ENCODE data around the gene TFAP2B. TPM values are rescaled to one million over a fixed set of nuclear protein-coding genes. Genes with fewer than 3 reads are reported as not detected.

The TFAP2B gene
- total RNA-seq, 1 donor from 2014 or later = not detected

DNA sequence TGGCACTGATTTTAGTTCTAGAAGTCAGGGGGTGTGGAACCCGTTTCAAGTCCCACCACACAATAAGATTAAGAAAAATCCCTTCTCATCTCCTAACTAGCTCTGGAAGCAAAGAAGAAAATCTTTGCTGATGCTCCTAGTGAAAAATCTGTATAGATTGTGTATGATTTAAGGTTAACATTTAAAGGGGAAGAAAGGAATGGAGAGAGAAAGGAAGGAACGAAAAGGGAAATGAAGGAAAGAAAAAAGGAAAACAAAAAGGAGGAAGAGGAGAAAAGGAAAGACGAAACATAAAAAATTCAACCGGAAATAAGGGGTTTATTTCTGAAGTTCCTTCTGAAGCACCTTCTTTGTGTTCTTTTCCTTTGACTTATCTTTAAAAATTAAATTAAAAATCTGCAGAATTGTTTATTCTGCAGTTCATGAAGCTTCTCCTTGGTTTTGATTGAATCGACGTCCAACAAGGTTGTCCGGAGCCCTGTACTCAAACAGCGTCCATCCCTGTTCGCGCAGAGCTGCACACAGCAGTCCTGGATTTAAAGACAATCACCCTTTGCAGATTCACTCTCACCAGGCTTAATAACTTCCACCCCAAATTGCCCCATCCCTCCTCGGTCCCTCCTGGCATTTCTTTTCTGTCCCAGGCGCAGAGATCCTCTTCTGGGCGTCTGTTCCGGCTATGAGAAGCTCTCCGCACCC is 1.6 kb upstream of the TFAP2B start:
- Histone ChIP-seq H3K4me3 (no peak overlapping the region), H3K27me3 (peaks cover 13% of the 10 kb centered on the region), H3K4me1 (peaks cover 0 to 5% of the 10 kb centered on the region in 2 donors), H3K27ac (no peak overlapping the region), H3K36me3 (no peaks in the 10 kb centered on the region), H3K9me3 (no peaks in the 10 kb centered on the region)
- TF ChIP-seq, protein P1, sequence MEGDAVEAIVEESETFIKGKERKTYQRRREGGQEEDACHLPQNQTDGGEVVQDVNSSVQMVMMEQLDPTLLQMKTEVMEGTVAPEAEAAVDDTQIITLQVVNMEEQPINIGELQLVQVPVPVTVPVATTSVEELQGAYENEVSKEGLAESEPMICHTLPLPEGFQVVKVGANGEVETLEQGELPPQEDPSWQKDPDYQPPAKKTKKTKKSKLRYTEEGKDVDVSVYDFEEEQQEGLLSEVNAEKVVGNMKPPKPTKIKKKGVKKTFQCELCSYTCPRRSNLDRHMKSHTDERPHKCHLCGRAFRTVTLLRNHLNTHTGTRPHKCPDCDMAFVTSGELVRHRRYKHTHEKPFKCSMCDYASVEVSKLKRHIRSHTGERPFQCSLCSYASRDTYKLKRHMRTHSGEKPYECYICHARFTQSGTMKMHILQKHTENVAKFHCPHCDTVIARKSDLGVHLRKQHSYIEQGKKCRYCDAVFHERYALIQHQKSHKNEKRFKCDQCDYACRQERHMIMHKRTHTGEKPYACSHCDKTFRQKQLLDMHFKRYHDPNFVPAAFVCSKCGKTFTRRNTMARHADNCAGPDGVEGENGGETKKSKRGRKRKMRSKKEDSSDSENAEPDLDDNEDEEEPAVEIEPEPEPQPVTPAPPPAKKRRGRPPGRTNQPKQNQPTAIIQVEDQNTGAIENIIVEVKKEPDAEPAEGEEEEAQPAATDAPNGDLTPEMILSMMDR (IDR thresholded peaks at IDR 0.05) = no peak
- intact Hi-C loops (cut with DNase I) = loop anchor here (2.0 kb wide), 1 partner anchor 1206 kb away; no protein-coding TSS in a partner anchor
- DNase-seq (ENCODE audit: low spot score in 2 of 2) = no peak

DNA sequence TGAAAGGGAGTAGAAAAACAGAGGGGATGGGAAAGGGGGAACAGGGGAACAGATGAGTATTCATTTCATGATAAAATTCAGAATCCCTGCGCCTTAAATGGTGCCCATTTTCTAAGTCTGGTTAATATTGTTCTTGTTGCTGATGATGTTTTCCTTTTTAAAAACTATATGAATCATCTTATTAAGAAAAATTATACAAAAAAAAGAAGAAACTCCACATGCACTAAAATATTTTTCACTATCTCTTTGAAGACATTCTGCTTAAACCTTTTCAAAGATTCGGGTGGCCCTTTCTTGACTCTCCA is 1.1 kb upstream of the TFAP2B start:
- H3K36me3 ChIP-seq = no peaks in the 10 kb centered on the region
- no peak for DNase-seq (ENCODE audit: low spot score in 2 of 2)
- TF ChIP-seq, protein P1 (IDR thresholded peaks at IDR 0.05) = no peak
- H3K9me3 ChIP-seq = no peaks in the 10 kb centered on the region
- H3K27ac ChIP-seq = no peak overlapping the region
- intact Hi-C loops (cut with DNase I) = loop anchor here (2.0 kb wide), 1 partner anchor 1205 kb away; no protein-coding TSS in a partner anchor
- H3K4me3 ChIP-seq = no peak overlapping the region
- H3K4me1 ChIP-seq = peaks cover 0 to 5% of the 10 kb centered on the region in 2 donors
- H3K27me3 ChIP-seq = peaks cover 13% of the 10 kb centered on the region

DNA sequence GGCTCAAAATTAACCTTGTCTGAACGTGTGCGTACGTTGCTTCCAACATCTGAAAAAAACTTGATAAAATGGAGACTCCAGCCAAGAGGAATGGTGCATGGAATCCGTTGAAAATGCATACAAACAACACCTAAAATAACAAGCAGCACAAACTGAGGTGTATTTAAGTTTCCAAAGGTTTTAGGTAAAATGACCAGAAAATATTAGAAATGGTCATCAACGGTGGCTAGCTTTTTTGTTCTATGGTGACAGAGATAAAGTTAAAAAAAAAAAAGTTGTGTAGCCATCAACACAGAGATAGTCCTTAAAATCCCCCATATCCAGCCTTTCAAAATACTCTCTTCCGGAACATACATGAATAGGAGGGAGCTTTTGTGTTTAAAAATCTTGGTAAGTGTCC is 651 bp upstream of the TFAP2B start:
- Histone ChIP-seq H3K27ac (no peak overlapping the region), H3K36me3 (no peaks in the 10 kb centered on the region), H3K27me3 (peaks cover 13% of the 10 kb centered on the region), H3K4me3 (no peak overlapping the region), H3K4me1 (peaks cover 0 to 5% of the 10 kb centered on the region in 2 donors), H3K9me3 (no peaks in the 10 kb centered on the region)
- intact Hi-C loops (cut with DNase I) = no loop called here
- DNase-seq (ENCODE audit: low spot score in 2 of 2) = no peak
- TF ChIP-seq, protein P1 (IDR thresholded peaks at IDR 0.05) = no peak

DNA sequence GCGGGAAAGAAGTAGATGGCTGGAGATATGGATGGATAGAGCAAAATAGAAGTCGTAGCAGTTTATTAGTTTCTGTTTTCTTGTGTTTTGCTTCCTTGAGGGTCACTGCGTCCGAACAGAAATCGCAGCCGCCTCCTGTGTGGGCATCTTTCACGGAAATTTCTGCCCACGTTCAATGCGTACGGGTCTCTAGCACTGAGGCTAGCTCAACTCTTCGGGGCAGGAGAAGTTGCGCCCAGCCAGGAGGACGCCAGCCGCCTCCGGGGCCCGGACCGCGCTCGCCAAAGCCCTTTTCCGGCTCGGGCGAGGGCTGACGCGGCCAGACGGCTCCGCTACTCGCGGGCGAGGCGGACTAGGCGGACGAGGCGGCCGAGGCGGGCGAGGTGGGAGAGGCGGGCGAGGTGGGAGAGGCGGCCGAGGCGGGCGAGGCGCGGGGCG is 814 bp downstream of the TFAP2B start:
- intact Hi-C loops (cut with DNase I) = no loop called here
- no peak for DNase-seq (ENCODE audit: low spot score in 2 of 2)
- no peak overlapping the region for H3K27ac ChIP-seq
- TF ChIP-seq, protein P1 (IDR thresholded peaks at IDR 0.05) = no peak
- H3K27me3 ChIP-seq = peaks cover 13% of the 10 kb centered on the region
- H3K36me3 ChIP-seq = no peaks in the 10 kb centered on the region
- no peaks in the 10 kb centered on the region for H3K9me3 ChIP-seq
- peaks cover 0 to 5% of the 10 kb centered on the region in 2 donors for H3K4me1 ChIP-seq
- peak overlapping the region; percentile 24 to 52 for H3K4me3 ChIP-seq

DNA sequence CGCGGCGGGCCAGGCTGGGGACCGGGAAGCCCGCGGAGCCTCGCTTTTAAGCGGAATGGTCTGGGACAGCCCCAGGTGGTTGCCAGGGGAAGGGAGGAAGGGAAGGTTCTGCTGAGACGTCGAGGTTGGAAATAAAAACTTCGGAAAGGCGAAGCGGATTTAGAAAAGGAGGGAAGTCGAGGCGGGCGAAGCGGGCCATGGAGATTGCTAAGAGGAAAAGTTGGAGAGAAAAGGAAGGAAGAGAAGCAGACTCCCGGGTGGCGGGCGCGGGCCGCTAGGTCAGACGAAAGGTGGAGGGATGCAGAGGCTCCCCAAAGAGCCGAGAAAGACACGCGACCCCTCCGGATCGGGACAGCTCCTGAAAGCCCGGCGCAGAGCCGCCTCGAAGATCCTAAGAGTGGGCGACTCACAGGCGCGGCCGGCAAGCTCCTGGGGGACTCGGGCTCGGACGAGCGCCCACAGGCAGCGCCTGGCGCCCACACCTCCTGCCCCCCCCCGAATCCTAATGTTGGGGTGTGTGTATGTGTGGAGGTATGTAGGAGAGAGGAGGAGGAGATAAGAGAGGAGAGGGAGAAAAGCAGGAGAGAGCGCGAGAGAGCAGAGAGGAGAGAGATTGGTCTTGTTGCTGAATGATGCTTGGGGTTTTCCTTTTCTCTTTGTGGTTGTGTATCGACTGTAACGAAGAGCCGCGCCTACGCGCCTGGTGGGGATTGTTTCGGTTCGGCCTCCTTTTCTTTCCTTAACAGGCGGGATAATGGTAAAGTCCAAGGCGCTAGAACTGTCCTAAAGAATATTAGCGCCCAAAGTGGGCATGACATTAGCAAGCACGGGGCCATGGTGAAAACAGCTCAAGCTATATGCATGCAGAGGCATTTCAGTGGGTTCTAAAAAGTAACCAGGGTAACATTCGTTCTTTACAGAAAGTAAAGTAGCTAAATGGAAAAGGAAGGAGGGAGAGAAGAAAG is 1.5 kb downstream of the TFAP2B start:
- H3K4me3 ChIP-seq = peak overlapping the region; percentile 24 to 52
- H3K27me3 ChIP-seq = peaks cover 13% of the 10 kb centered on the region
- peaks cover 0 to 5% of the 10 kb centered on the region in 2 donors for H3K4me1 ChIP-seq
- no peak overlapping the region for H3K27ac ChIP-seq
- H3K36me3 ChIP-seq = no peaks in the 10 kb centered on the region
- intact Hi-C loops (cut with DNase I) = no loop called here
- H3K9me3 ChIP-seq = no peaks in the 10 kb centered on the region
- TF ChIP-seq, protein P1 (IDR thresholded peaks at IDR 0.05) = no peak
- no peak for DNase-seq (ENCODE audit: low spot score in 2 of 2)

All from ascending aorta (tissue), 2 donors.